Measurements from ENCODE around the gene CRIP1.

- TF ChIP-seq, protein P1, sequence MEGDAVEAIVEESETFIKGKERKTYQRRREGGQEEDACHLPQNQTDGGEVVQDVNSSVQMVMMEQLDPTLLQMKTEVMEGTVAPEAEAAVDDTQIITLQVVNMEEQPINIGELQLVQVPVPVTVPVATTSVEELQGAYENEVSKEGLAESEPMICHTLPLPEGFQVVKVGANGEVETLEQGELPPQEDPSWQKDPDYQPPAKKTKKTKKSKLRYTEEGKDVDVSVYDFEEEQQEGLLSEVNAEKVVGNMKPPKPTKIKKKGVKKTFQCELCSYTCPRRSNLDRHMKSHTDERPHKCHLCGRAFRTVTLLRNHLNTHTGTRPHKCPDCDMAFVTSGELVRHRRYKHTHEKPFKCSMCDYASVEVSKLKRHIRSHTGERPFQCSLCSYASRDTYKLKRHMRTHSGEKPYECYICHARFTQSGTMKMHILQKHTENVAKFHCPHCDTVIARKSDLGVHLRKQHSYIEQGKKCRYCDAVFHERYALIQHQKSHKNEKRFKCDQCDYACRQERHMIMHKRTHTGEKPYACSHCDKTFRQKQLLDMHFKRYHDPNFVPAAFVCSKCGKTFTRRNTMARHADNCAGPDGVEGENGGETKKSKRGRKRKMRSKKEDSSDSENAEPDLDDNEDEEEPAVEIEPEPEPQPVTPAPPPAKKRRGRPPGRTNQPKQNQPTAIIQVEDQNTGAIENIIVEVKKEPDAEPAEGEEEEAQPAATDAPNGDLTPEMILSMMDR (IDR thresholded peaks at IDR 0.05): no peak
- TF ChIP-seq EP300 (IDR thresholded peaks at IDR 0.05): no peak
- TF ChIP-seq POLR2A (IDR thresholded peaks at IDR 0.05): no peak
Measured at GRCh38 chr14:105529569-105530284, 43.0 kb downstream of the CRIP1 start.

Data from suprapubic skin (tissue), 3 donors.